PC-3 (cell line): Measurements from ENCODE around the gene DYSF. TPM values are rescaled to one million over a fixed set of nuclear protein-coding genes. Genes with fewer than 3 reads are reported as not detected.

Experiments
- ATAC-seq: fragments of 200-7000 bp; cut with Tn5 transposase; 2 replicates; pipeline ENCODE4 v1.9.1; 2020; ENCODE audit warnings: mild to moderate bottlenecking, moderate library complexity
- BruUV-seq: library from RNA; stranded (reverse); fragments of 400-500 nt; replicated peaks from 2 replicates; lab custom pipeline; 2021; lab: Mats Ljungman, UMichigan
- CTCF ChIA-PET: fragments of 300-600 bp; sonication (Branson Sonifier 250); formaldehyde crosslinking; loops from one replicate; lab custom pipeline; 2022; ENCODE audit warnings: antibody characterized with exemption; lab: Charles Lee
- POLR2A ChIA-PET: fragments of 300-600 bp; sonication (Branson Sonifier 250); formaldehyde crosslinking; loops from one replicate; lab custom pipeline; 2022; ENCODE audit warnings: antibody characterized with exemption; ENCODE audit not compliant: unreplicated experiment; lab: Charles Lee
- DNase-seq: peaks from one replicate; pipeline ENCODE4 v3.0.0-alpha.2; 2015
- H2AFZ ChIP-seq: fragments of 300-600 bp; sonication (generic); 2 replicates; pipeline ENCODE4 v1.6.0; 2016; ENCODE audit warnings: antibody characterized with exemption, low read length
- H3F3A ChIP-seq: fragments of 300-600 bp; sonication (generic); one replicate; pipeline ENCODE4 v1.6.0; 2017; ENCODE audit warnings: antibody characterized with exemption, low read length, control low read depth, mild to moderate bottlenecking; ENCODE audit not compliant: unreplicated experiment
- H3K27ac ChIP-seq: fragments of 300-600 bp; sonication (generic); 2 replicates; pipeline ENCODE4 v1.5.1; 2016; ENCODE audit warnings: mild to moderate bottlenecking, low read length
- H3K27me3 ChIP-seq: fragments of 300-600 bp; sonication (generic); 2 replicates; pipeline ENCODE4 v1.6.1; 2016; ENCODE audit warnings: low read length, mixed read lengths
- H3K36me3 ChIP-seq: fragments of 300-600 bp; sonication (generic); 2 replicates; pipeline ENCODE4 v1.6.1; 2016; ENCODE audit warnings: low read depth, mixed run types, low read length, mixed read lengths
- H3K4me1 ChIP-seq: fragments of 300-600 bp; sonication (generic); 2 replicates; pipeline ENCODE4 v1.5.1; 2016; ENCODE audit warnings: low read length; ENCODE audit not compliant: insufficient read depth
- H3K4me2 ChIP-seq: fragments of 300-600 bp; sonication (generic); 2 replicates; pipeline ENCODE4 v1.6.0; 2016; ENCODE audit warnings: low read length
- H3K4me3 ChIP-seq: fragments of 300-600 bp; sonication (generic); 2 replicates; pipeline ENCODE4 v1.5.1; 2016; ENCODE audit warnings: mild to moderate bottlenecking, low read length, mixed read lengths
- H3K79me2 ChIP-seq: fragments of 300-600 bp; sonication (generic); 2 replicates; pipeline ENCODE4 v1.6.1; 2017; ENCODE audit warnings: low read length, mixed read lengths
- H3K9ac ChIP-seq: fragments of 300-600 bp; sonication (generic); 2 replicates; pipeline ENCODE4 v1.6.0; 2016; ENCODE audit warnings: mild to moderate bottlenecking, low read length
- H3K9me2 ChIP-seq: fragments of 300-600 bp; sonication (generic); replicated peaks from 2 replicates; pipeline ENCODE4 v1.6.1; 2016; ENCODE audit warnings: mixed run types, low read length, mixed read lengths
- H3K9me3 ChIP-seq: fragments of 300-600 bp; sonication (generic); 2 replicates; pipeline ENCODE4 v1.6.1; 2016; ENCODE audit warnings: low read length, mixed read lengths
- H4K20me1 ChIP-seq: fragments of 300-600 bp; sonication (generic); 2 replicates; pipeline ENCODE4 v1.6.1; 2016; ENCODE audit warnings: low read length, mixed read lengths
- EZH2 ChIP-seq: fragments of 300-600 bp; sonication (generic); IDR thresholded peaks from one replicate; pipeline ENCODE4 v1.6.1; 2017; ENCODE audit warnings: antibody characterized with exemption, mild to moderate bottlenecking, low read length; ENCODE audit not compliant: unreplicated experiment
- EZH2phosphoT487 ChIP-seq: fragments of 300-600 bp; sonication (generic); IDR thresholded peaks from 2 replicates; pipeline ENCODE4 v1.6.1; 2018; ENCODE audit warnings: mild to moderate bottlenecking, antibody characterized with exemption, low read length, borderline replicate concordance
- intact Hi-C: fragments of 100-400 bp; cut with micrococcal nuclease; formaldehyde crosslinking; loops from 2 replicates; pipeline ENCODE4 v1.9.0; 2023
- total RNA-seq: library from RNA; depleted of rRNA; stranded (reverse); fragments of >200 nt; gene quantifications from 2 replicates; pipeline ENCODE4 v1.2.3, GENCODE V29; 2014
- TF ChIP-seq, protein P1 (sequence below): fragments of 300-600 bp; sonication (generic); conservative IDR thresholded peaks from 2 replicates; pipeline ENCODE4 v1.5.1; 2017; ENCODE audit warnings: antibody characterized with exemption, low read depth, mild to moderate bottlenecking, low read length

Gene DYSF
- total RNA-seq, 1 experiment from 2014 or later, result 13.0 TPM

DNA sequence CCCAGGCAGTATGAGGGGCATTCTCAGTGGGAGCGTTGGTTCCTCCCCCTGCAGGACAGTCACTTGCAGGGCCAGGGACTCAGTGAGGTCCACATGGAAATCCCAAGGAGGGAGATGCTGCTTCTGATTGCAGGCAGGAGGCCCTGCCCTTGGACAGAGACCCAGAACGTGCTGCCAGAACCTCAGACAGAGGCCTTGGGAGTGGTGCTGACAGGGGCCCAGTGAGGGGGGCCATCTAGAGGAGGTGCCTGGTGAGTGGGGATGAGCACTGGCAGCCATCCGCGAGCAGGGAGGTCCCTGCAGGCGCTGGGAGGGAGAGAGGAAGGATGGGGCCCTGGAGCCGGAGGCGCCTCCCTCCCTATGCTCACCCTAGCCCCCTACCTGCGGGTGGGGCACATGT lies 133.1 kb downstream of the DYSF start:
- Histone ChIP-seq H3K4me3 (no peak overlapping the region), H3K9me2 (no peaks in the 10 kb centered on the region), H3K4me1 (no peaks in the 10 kb centered on the region), H3K79me2 (no peaks in the 10 kb centered on the region), H3K9ac (no peak overlapping the region), H3K4me2 (no peak overlapping the region), H3K36me3 (no peaks in the 10 kb centered on the region), H3F3A (no peaks in the 10 kb centered on the region), H3K27me3 (no peaks in the 10 kb centered on the region), H3K9me3 (no peaks in the 10 kb centered on the region), H2AFZ (no peak overlapping the region), H3K27ac (no peak overlapping the region), H4K20me1 (no peaks in the 10 kb centered on the region)
- no TSS peak for BruUV-seq
- DNase-seq (no peak), ATAC-seq (no peak)
- POLR2A ChIA-PET, result no interaction called here
- no peak for TF ChIP-seq EZH2
- TF ChIP-seq, protein P1, sequence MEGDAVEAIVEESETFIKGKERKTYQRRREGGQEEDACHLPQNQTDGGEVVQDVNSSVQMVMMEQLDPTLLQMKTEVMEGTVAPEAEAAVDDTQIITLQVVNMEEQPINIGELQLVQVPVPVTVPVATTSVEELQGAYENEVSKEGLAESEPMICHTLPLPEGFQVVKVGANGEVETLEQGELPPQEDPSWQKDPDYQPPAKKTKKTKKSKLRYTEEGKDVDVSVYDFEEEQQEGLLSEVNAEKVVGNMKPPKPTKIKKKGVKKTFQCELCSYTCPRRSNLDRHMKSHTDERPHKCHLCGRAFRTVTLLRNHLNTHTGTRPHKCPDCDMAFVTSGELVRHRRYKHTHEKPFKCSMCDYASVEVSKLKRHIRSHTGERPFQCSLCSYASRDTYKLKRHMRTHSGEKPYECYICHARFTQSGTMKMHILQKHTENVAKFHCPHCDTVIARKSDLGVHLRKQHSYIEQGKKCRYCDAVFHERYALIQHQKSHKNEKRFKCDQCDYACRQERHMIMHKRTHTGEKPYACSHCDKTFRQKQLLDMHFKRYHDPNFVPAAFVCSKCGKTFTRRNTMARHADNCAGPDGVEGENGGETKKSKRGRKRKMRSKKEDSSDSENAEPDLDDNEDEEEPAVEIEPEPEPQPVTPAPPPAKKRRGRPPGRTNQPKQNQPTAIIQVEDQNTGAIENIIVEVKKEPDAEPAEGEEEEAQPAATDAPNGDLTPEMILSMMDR, result no peak
- intact Hi-C loops, result no loop called here
- CTCF ChIA-PET, result no interaction called here

DNA sequence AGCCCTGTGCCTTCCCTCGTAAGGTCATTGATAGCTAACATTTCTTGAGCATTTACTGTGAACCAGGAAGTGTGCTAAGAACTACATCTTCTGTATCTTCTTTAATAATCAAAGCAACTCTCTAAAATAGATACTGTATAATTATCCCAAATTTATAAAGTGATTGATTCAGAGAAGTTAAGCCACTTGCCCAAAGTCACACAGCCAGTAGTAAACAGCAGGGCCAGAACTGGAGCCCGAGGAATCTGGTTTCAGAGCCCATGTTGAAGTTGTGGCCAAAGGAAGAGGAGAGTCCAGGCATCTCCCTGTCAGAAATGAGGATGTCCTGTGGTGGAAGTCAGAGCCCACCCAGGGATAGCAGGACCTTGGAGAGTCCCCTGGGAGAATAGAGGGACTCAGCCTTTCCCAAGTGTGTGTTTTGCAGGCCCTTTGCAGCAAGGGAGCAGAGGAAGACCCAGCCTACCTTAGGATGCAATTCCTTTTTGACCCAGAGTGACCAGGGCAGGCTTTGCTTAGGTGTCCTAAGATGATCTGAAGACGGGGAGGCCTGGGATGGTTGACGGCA lies 134.2 kb downstream of the DYSF start:
- Histone ChIP-seq H3K4me3 (no peak overlapping the region), H3K27me3 (no peaks in the 10 kb centered on the region), H3K4me1 (no peaks in the 10 kb centered on the region), H3K9me2 (no peaks in the 10 kb centered on the region), H3K4me2 (no peak overlapping the region), H3K79me2 (no peaks in the 10 kb centered on the region), H4K20me1 (no peaks in the 10 kb centered on the region), H3K36me3 (no peaks in the 10 kb centered on the region), H3F3A (no peaks in the 10 kb centered on the region), H3K9ac (no peak overlapping the region), H2AFZ (no peak overlapping the region), H3K9me3 (no peaks in the 10 kb centered on the region), H3K27ac (no peak overlapping the region)
- ChIA-PET CTCF (no interaction called here), POLR2A (no interaction called here)
- ATAC-seq, result no peak
- no peak for DNase-seq
- intact Hi-C loops, result no loop called here
- BruUV-seq, result no TSS peak
- TF ChIP-seq EZH2 (no peak), EZH2phosphoT487 (no peak)
- TF ChIP-seq, protein P1, result no peak

DNA sequence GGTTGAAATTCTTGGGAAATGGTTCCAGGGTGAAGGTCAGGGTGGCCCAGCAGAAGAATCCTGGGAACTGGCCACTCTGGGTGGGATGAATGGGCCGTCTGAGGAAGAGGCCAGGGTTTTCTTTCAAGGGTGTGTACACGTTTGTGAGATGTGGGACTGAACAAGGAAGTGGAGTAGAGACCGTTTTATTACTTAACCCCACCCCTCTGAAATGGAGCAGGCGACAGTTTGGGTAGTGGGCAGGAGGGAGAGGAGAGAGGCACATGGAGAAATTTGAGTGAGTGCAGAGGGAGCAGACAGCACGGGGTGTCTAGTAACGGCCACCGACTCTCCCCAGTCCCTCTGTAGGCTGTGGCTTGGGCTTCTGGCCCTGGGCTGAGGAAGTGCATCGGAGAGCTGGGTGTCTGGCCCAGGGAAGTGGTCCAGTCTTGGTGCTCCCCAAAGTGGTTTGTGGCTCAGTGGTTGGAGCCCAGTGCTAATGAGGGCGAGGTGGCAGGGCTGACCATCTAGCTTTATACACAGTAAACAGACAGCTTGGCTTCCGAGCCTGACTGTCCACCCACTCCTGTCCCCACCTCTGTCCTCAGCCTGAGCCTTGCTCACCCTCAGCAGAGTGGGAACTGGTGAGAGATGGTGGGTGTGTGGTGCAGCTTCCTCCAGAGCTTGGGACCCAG lies 135.3 kb downstream of the DYSF start:
- POLR2A ChIA-PET, result interaction anchor here (0.6 kb wide), 1 partner anchor 18 kb away, joined by 3 read pairs; no protein-coding TSS in a partner anchor
- no peak for ATAC-seq

More for the DNA sequence above, 135.3 kb downstream of the DYSF start:
- Histone ChIP-seq H3K4me1 (no peaks in the 10 kb centered on the region), H2AFZ (no peak overlapping the region), H3K27me3 (no peaks in the 10 kb centered on the region), H3K27ac (no peak overlapping the region), H3K9me3 (no peaks in the 10 kb centered on the region), H3K36me3 (no peaks in the 10 kb centered on the region), H3K9ac (no peak overlapping the region), H4K20me1 (no peaks in the 10 kb centered on the region), H3K4me3 (no peak overlapping the region), H3K4me2 (no peak overlapping the region), H3F3A (no peaks in the 10 kb centered on the region), H3K79me2 (no peaks in the 10 kb centered on the region), H3K9me2 (no peaks in the 10 kb centered on the region)
- no TSS peak for BruUV-seq
- CTCF ChIA-PET, result no interaction called here
- no peak for DNase-seq
- TF ChIP-seq EZH2phosphoT487 (no peak), EZH2 (no peak)
- TF ChIP-seq, protein P1, result no peak
- intact Hi-C loops, result no loop called here
